Muscle layer of duodenum (tissue), 2 donors: Measurements from ENCODE around the gene PBXIP1.
"Not testable (repeated sequence)": the region's sequence is repeated elsewhere in the genome, so short reads cannot be mapped to it uniquely, and the experiment has no call there.

Experiments
- H3K27ac ChIP-seq: one replicate; pipeline ENCODE4 v1.7.0; 2013; ENCODE audit warnings: mild to moderate bottlenecking, low read length
- H3K27me3 ChIP-seq: one replicate; pipeline ENCODE4 v1.7.0; 2013; ENCODE audit warnings: low read depth, mild to moderate bottlenecking, control low read depth, low read length
- H3K36me3 ChIP-seq, 2 donors: one replicate each; pipeline ENCODE4 v1.7.0; 2013; ENCODE audit warnings: low read length in 2 of 2, control low read depth in 1 of 2, mild to moderate bottlenecking in 1 of 2; ENCODE audit not compliant: insufficient read depth in 2 of 2, control insufficient read depth in 1 of 2
- H3K4me1 ChIP-seq, 2 donors: one replicate each; pipeline ENCODE4 v1.7.0; 2013; ENCODE audit warnings: low read length in 2 of 2, mild to moderate bottlenecking in 2 of 2, control low read depth in 1 of 2, moderate library complexity in 1 of 2; ENCODE audit not compliant: insufficient read depth in 2 of 2, control insufficient read depth in 1 of 2
- H3K4me3 ChIP-seq, 2 donors: one replicate each; pipeline ENCODE4 v1.7.0; 2013; ENCODE audit warnings: low read length in 2 of 2, low read depth in 1 of 2, mild to moderate bottlenecking in 1 of 2
- H3K9me3 ChIP-seq, 2 donors: one replicate each; pipeline ENCODE4 v1.7.0; 2013; ENCODE audit warnings: low read length in 2 of 2, control low read depth in 1 of 2, mild to moderate bottlenecking in 1 of 2; ENCODE audit not compliant: control insufficient read depth in 1 of 2
- donor health status: healthy.

PBXIP1 gene

GRCh38 chr1:154923695-154924094 is 32.2 kb downstream of the PBXIP1 start:
- H3K9me3 ChIP-seq, result no peaks in the 10 kb centered on the region
- peaks cover 35 to 52% of the 10 kb centered on the region in 2 donors for H3K36me3 ChIP-seq
- no peak overlapping the region for H3K4me3 ChIP-seq
- H3K27ac ChIP-seq, result no peak overlapping the region
- H3K27me3 ChIP-seq, result no peaks in the 10 kb centered on the region
- H3K4me1 ChIP-seq, result no peaks in the 10 kb centered on the region

DNA sequence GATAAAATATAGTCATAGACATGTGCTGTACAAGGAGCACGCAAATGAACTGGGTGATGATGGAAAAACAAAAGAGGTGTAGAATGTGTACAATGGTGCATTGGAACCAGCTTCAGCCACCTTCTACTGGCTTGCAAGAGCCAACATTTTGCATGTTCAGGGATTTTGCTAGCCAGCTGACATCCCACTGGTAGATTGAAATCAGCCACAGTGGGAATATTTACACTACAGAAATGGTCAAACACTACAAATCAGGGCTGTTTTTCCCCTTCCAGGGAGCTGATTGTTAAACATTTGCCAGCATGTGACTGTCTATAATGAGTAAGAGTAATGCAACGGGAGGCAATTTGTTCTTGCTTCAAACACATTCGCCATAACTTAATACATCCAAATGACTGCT is 42.6 kb downstream of the PBXIP1 start:
- no peaks in the 10 kb centered on the region for H3K9me3 ChIP-seq
- H3K4me3 ChIP-seq, result no peak overlapping the region
- H3K27ac ChIP-seq, result no peak overlapping the region
- H3K27me3 ChIP-seq, result no peaks in the 10 kb centered on the region
- H3K4me1 ChIP-seq, result no peaks in the 10 kb centered on the region
- H3K36me3 ChIP-seq, result no peaks in the 10 kb centered on the region

DNA sequence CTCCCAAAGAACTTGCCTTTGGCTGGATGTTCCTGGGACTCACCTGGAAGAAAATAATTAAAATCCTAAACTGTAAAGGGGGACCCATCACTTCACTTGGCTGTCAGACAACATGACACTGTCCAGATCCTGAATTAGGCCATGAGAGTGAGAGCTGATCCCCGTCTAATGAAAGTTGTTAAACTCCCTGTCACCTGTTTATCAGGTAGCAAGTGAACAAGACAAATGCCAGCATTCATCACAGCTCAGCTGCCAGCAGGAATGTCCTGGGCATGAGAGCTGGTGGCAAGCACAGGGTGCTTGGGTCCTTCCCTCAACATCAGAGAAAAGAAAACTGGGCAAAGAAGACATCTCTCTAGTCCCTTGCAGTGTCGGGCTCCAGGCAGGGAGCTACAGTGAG is 43.1 kb downstream of the PBXIP1 start:
- Histone ChIP-seq H3K27ac (no peak overlapping the region), H3K36me3 (no peaks in the 10 kb centered on the region), H3K27me3 (no peaks in the 10 kb centered on the region), H3K4me1 (no peaks in the 10 kb centered on the region), H3K4me3 (no peak overlapping the region), H3K9me3 (no peaks in the 10 kb centered on the region)

GRCh38 chr1:154911691-154912550 is 44.0 kb downstream of the PBXIP1 start:
- Histone ChIP-seq H3K27me3 (no peaks in the 10 kb centered on the region), H3K27ac (no peak overlapping the region), H3K4me1 (no peaks in the 10 kb centered on the region), H3K4me3 (no peak overlapping the region), H3K36me3 (no peaks in the 10 kb centered on the region), H3K9me3 (no peaks in the 10 kb centered on the region)

DNA sequence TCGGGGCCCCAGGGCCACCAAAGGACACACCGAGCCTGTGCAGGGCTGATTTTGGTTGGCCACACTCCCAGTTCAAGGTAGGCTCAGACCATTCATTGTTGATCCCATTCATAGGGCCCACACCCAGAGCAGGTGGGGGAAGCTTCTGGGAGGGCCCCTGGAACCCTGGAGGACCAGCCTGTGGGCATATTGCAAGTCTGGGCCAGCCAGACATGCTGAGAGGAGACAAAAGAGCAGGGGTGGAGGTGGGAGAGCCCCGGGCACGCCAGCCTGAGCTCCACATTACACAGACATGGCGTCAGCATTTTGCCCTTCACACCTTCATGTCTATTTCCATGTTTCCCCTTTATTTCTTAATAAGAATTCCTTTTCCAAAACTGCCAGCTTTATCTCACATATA is 45.0 kb downstream of the PBXIP1 start:
- H3K27me3 ChIP-seq, result no peaks in the 10 kb centered on the region
- H3K36me3 ChIP-seq, result no peaks in the 10 kb centered on the region
- H3K9me3 ChIP-seq, result no peaks in the 10 kb centered on the region
- H3K27ac ChIP-seq, result no peak overlapping the region
- no peaks in the 10 kb centered on the region for H3K4me1 ChIP-seq
- no peak overlapping the region for H3K4me3 ChIP-seq

DNA sequence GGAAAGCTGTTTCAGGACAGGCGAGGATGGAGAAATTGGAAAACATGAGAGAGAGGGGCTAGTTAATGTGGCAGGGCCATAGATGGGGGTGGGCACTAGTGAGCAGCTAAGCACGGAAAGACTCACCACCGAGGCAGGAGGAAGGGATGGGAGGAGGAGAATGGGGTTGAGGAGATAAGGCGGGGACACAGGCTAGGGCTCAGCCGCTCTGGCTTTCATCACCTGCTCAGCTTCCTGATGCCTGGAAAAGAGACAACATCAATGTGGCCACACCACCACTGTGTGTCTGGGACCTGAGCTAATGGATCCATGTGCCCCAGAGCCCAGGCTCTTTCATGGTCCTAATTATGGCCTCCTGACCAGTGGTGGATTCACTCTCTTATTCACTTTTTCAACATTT is 47.0 kb downstream of the PBXIP1 start:
- Histone ChIP-seq H3K4me1 (no peaks in the 10 kb centered on the region), H3K9me3 (no peaks in the 10 kb centered on the region), H3K36me3 (no peaks in the 10 kb centered on the region), H3K4me3 (no peak overlapping the region), H3K27ac (no peak overlapping the region), H3K27me3 (no peaks in the 10 kb centered on the region)

DNA sequence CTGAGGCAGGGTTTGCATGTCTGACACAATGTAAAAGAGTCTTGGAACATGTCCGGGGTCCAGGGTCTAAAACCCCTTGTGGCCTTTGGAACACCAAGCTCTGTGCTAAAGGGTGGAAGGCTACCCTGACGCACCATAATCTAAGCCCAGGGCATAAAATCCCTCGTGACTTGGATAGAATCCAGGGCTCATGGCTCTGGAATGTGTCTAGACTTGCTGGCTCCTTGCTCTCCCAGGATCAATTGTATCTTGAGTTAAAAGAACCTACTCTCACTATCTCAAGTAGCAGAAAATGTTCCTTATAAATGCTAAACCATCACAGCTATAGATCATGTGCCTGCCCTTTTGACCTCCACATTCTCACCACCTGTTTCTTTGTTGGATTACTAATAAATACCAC is 47.8 kb downstream of the PBXIP1 start:
- H3K9me3 ChIP-seq, H3K4me3 ChIP-seq, H3K27me3 ChIP-seq, H3K36me3 ChIP-seq, H3K27ac ChIP-seq, H3K4me1 ChIP-seq: not testable (repeated sequence)

- no peaks in the 10 kb centered on the region for H3K9me3 ChIP-seq
- H3K27ac ChIP-seq, result no peak overlapping the region
- H3K4me1 ChIP-seq, result no peaks in the 10 kb centered on the region
- H3K36me3 ChIP-seq, result no peaks in the 10 kb centered on the region
- no peaks in the 10 kb centered on the region for H3K27me3 ChIP-seq
- no peak overlapping the region for H3K4me3 ChIP-seq
Observed at GRCh38 chr1:154906621-154907081, 49.2 kb downstream of the PBXIP1 start.

- H3K4me1 ChIP-seq, result no peaks in the 10 kb centered on the region
- no peaks in the 10 kb centered on the region for H3K36me3 ChIP-seq
- H3K9me3 ChIP-seq, result no peaks in the 10 kb centered on the region
- H3K27ac ChIP-seq, result no peak overlapping the region
- H3K4me3 ChIP-seq, result no peak overlapping the region
- no peaks in the 10 kb centered on the region for H3K27me3 ChIP-seq
Observed at GRCh38 chr1:154902938-154903566, 52.8 kb downstream of the PBXIP1 start.

DNA sequence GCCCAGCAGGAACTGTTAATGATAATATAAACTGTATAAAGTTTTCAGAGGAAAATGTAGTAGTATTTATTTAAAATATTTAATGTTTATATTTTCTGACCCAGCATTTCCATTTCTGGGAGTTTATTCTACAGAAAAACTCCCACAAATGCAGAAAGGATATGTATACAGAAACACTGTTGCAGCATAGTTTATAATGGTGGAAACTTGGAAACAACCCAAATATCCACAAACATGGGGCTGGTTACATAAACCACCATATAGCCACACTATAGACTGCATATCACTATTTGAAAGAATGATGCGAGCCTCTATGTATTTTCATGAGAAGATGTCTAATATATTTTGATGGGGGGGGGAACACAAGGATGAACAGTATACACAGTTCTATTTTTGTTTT is 54.3 kb downstream of the PBXIP1 start:
- Histone ChIP-seq H3K4me1 (no peaks in the 10 kb centered on the region), H3K4me3 (no peak overlapping the region), H3K36me3 (no peaks in the 10 kb centered on the region), H3K9me3 (no peaks in the 10 kb centered on the region), H3K27ac (no peak overlapping the region), H3K27me3 (no peaks in the 10 kb centered on the region)

DNA sequence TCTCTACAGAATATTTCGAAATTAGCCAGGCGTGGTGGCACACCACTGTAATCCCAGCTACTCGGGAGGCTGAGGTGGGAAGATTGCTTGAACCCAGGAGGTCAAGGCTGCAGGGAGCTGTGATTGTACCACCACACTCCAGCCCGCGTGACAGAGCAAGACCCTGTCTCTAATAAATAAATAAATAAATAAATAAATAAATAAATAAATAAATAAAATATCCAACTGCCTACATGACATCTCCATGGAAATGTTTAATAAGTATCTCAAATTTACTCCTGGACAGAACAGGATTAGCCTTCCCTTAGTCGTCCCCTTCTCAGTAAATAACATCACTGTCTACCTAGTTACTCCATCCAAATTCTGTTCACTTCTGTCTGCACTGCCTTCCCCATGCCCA is 56.9 kb downstream of the PBXIP1 start:
- H3K4me1 ChIP-seq, result no peaks in the 10 kb centered on the region
- H3K27me3 ChIP-seq, result no peaks in the 10 kb centered on the region
- no peaks in the 10 kb centered on the region for H3K36me3 ChIP-seq
- no peak overlapping the region for H3K4me3 ChIP-seq
- no peak overlapping the region for H3K27ac ChIP-seq
- H3K9me3 ChIP-seq, result no peaks in the 10 kb centered on the region
